HTERT RPE-1 (cell line): Measurements from ENCODE around the gene VEZT.

Source experiments
- in situ Hi-C: fragments of 300-500 bp; cut with MboI; formaldehyde crosslinking; loops from 4 replicates; pipeline ENCODE4 v1.14.3; 2020; ENCODE audit warnings: low sequenced_read_pairs

Gene VEZT

GRCh38 chr12:95197636-95198035, 20.0 kb upstream of the VEZT start:
- in situ Hi-C loops, result no loop called here

GRCh38 chr12:95198914-95199313, 18.7 kb upstream of the VEZT start:
- in situ Hi-C loops, result no loop called here

GRCh38 chr12:95200128-95200894, 17.3 kb upstream of the VEZT start:
- in situ Hi-C loops, result no loop called here

GRCh38 chr12:95201056-95201670, 16.4 kb upstream of the VEZT start:
- in situ Hi-C loops, result no loop called here

- in situ Hi-C loops, result no loop called here
These were observed 14.7 kb upstream of the VEZT start for GRCh38 chr12:95202691-95203486.

- in situ Hi-C loops, result no loop called here
These were observed 14.0 kb upstream of the VEZT start for GRCh38 chr12:95203487-95204030.

GRCh38 chr12:95204141-95204866, 13.3 kb upstream of the VEZT start:
- in situ Hi-C loops, result no loop called here

GRCh38 chr12:95205016-95205624, 12.5 kb upstream of the VEZT start:
- in situ Hi-C loops, result no loop called here

GRCh38 chr12:95205685-95206084, 11.9 kb upstream of the VEZT start:
- in situ Hi-C loops, result no loop called here

GRCh38 chr12:95206916-95207315, 10.7 kb upstream of the VEZT start:
- in situ Hi-C loops, result no loop called here

- in situ Hi-C loops, result no loop called here
These were observed 10.2 kb upstream of the VEZT start for GRCh38 chr12:95207407-95207806.

- in situ Hi-C loops, result no loop called here
These were observed 8.9 kb upstream of the VEZT start for GRCh38 chr12:95208678-95209077.

GRCh38 chr12:95212586-95212985, 5.0 kb upstream of the VEZT start:
- in situ Hi-C loops, result no loop called here

- in situ Hi-C loops, result no loop called here
These were observed 4.5 kb upstream of the VEZT start for GRCh38 chr12:95213119-95213518.

GRCh38 chr12:95213928-95214327, 3.7 kb upstream of the VEZT start:
- in situ Hi-C loops, result no loop called here

GRCh38 chr12:95214466-95214865, 3.1 kb upstream of the VEZT start:
- in situ Hi-C loops, result no loop called here

- in situ Hi-C loops, result no loop called here
These were observed 1.7 kb upstream of the VEZT start for GRCh38 chr12:95215949-95216348.

GRCh38 chr12:95216711-95217376, 763 bp upstream of the VEZT start:
- in situ Hi-C loops, result no loop called here

- in situ Hi-C loops, result no loop called here
These were observed 835 bp downstream of the VEZT start for GRCh38 chr12:95218150-95219133.
